Chondrocyte (in vitro differentiated cells): Measurements from ENCODE around the gene KIF3A. TPM values are rescaled to one million over a fixed set of nuclear protein-coding genes. Genes with fewer than 3 reads are reported as not detected.
A peak's percentile ranks its signal among the peaks of the same experiment; 100 is the strongest.

Source experiments
- DNase-seq: peaks from one replicate; pipeline ENCODE4 v3.0.0; 2021; ENCODE audit warnings: mixed read lengths, low spot score
- H3K27ac Mint-ChIP-seq: one replicate; pipeline ENCODE4 v1.8.0; 2021; ENCODE audit warnings: mild to moderate bottlenecking, moderate library complexity, mixed read lengths; ENCODE audit not compliant: unreplicated experiment
- H3K27me3 Mint-ChIP-seq: 2 replicates; pipeline ENCODE4 v1.8.0; 2021; ENCODE audit warnings: low read depth, mixed read lengths
- H3K36me3 Mint-ChIP-seq: 2 replicates; pipeline ENCODE4 v1.8.0; 2021; ENCODE audit warnings: low read depth, mixed read lengths
- H3K4me1 Mint-ChIP-seq: 2 replicates; pipeline ENCODE4 v1.8.0; 2021; ENCODE audit warnings: low read depth, mild to moderate bottlenecking, mixed read lengths
- H3K4me3 Mint-ChIP-seq: one replicate; pipeline ENCODE4 v1.8.0; 2021; ENCODE audit warnings: mild to moderate bottlenecking, moderate library complexity, mixed read lengths; ENCODE audit not compliant: unreplicated experiment
- H3K9me3 Mint-ChIP-seq: 2 replicates; pipeline ENCODE4 v1.8.0; 2021; ENCODE audit warnings: low read depth, mixed read lengths
- CTCF ChIP-seq: fragments of 200-600 bp; sonication (generic); IDR thresholded peaks from 2 replicates; pipeline ENCODE4 v1.5.0; 2021; ENCODE audit warnings: antibody characterized with exemption, mild to moderate bottlenecking, moderate library complexity
- total RNA-seq: library from RNA; stranded (reverse); gene quantifications from 3 replicates; pipeline ENCODE4 v1.2.1, GENCODE V29; 2021

KIF3A gene
- total RNA-seq, 1 donor from 2014 or later, result 16.2 TPM

GRCh38 chr5:132661231-132662003 is 75.9 kb downstream of the KIF3A start:
- no peak for DNase-seq
- H3K4me1 Mint-ChIP-seq, result peaks cover 13% of the 10 kb centered on the region
- no peaks in the 10 kb centered on the region for H3K36me3 Mint-ChIP-seq
- TF ChIP-seq CTCF, result no peak
- no peak overlapping the region for H3K27ac Mint-ChIP-seq
- no peak overlapping the region for H3K4me3 Mint-ChIP-seq
- H3K27me3 Mint-ChIP-seq, result peaks cover 3% of the 10 kb centered on the region
- no peaks in the 10 kb centered on the region for H3K9me3 Mint-ChIP-seq

GRCh38 chr5:132659598-132660493 is 77.5 kb downstream of the KIF3A start:
- no peaks in the 10 kb centered on the region for H3K36me3 Mint-ChIP-seq
- H3K9me3 Mint-ChIP-seq, result no peaks in the 10 kb centered on the region
- no peak for DNase-seq
- TF ChIP-seq CTCF, result no peak
- H3K27ac Mint-ChIP-seq, result no peak overlapping the region
- peaks cover 13% of the 10 kb centered on the region for H3K4me1 Mint-ChIP-seq
- H3K4me3 Mint-ChIP-seq, result no peak overlapping the region
- peaks cover 4% of the 10 kb centered on the region for H3K27me3 Mint-ChIP-seq

- Mint-ChIP-seq H3K27me3 (peaks cover 9% of the 10 kb centered on the region), H3K4me3 (no peak overlapping the region), H3K4me1 (peaks cover 13% of the 10 kb centered on the region), H3K9me3 (no peaks in the 10 kb centered on the region), H3K36me3 (no peaks in the 10 kb centered on the region), H3K27ac (no peak overlapping the region)
- no peak for DNase-seq
- no peak for TF ChIP-seq CTCF
Measured at GRCh38 chr5:132658381-132659302, 78.7 kb downstream of the KIF3A start.

GRCh38 chr5:132657676-132658380 is 79.5 kb downstream of the KIF3A start, which contains the start of gene IL13:
TSS of gene IL13 (plus strand) at chr5:132658173. CDS start at chr5:132658187, 14 bp downstream.
- peaks cover 8% of the 10 kb centered on the region for H3K4me1 Mint-ChIP-seq
- H3K36me3 Mint-ChIP-seq, result no peaks in the 10 kb centered on the region
- H3K9me3 Mint-ChIP-seq, result no peaks in the 10 kb centered on the region
- H3K4me3 Mint-ChIP-seq, result peak within 1 kb of the TSS; percentile 45
- no peak for TF ChIP-seq CTCF
- H3K27ac Mint-ChIP-seq, result no peak within 1 kb of the TSS
- peaks cover 13% of the 10 kb centered on the region for H3K27me3 Mint-ChIP-seq
- no peak for DNase-seq
